Measurements from ENCODE around the gene PLIN5. TPM values are rescaled to one million over a fixed set of nuclear protein-coding genes. Genes with fewer than 3 reads are reported as not detected.
"Not testable (repeated sequence)": the region's sequence is repeated elsewhere in the genome, so short reads cannot be mapped to it uniquely, and the experiment has no call there.

PLIN5 gene
- total RNA-seq, 2 donors from 2014 or later = 72.9 to 132 TPM

DNA sequence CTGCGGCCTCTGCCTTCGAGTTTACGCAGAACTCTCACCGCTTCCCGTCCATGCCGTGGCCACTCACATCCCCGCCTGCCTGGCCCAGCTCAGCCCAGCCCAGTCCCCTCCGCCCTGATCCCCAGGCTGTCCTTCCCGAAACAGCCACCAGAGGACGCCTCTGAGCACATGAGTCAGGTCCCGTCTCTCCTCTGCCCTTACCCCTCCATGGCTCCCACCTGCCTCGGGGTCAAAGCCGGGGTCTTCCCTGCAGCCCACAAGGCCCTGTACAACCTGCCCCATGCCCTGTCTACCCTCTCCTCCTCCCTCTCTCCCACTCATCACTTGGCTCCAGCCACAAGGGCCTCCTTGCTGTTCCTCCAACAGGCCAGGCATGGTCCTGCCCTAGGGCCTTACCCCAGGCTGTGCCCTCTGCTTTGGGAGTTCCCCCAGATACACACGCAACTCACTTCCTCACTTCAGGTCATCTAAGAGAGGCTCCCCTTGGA lies 32.6 kb upstream of the PLIN5 start:
- Histone ChIP-seq H3K27me3 (no peaks in the 10 kb centered on the region), H3K27ac (no peak overlapping the region), H3K4me1 (no peaks in the 10 kb centered on the region), H3K36me3 (replicated peaks in 1 of 2; ENCODE audit: insufficient read depth in 1 of 2, low read depth in 2 of 2) (no peaks in the 10 kb centered on the region), H3K9me3 (no peaks in the 10 kb centered on the region), H3K4me3 (no peak overlapping the region)
- intact Hi-C loops (cut with DNase I) = no loop called here
- 35 to 49% methylated on average over 14 of the region's 14 CpGs for WGBS, 2 donors
- no peak for TF ChIP-seq POLR2A (IDR thresholded peaks at IDR 0.05)
- TF ChIP-seq, protein P1, sequence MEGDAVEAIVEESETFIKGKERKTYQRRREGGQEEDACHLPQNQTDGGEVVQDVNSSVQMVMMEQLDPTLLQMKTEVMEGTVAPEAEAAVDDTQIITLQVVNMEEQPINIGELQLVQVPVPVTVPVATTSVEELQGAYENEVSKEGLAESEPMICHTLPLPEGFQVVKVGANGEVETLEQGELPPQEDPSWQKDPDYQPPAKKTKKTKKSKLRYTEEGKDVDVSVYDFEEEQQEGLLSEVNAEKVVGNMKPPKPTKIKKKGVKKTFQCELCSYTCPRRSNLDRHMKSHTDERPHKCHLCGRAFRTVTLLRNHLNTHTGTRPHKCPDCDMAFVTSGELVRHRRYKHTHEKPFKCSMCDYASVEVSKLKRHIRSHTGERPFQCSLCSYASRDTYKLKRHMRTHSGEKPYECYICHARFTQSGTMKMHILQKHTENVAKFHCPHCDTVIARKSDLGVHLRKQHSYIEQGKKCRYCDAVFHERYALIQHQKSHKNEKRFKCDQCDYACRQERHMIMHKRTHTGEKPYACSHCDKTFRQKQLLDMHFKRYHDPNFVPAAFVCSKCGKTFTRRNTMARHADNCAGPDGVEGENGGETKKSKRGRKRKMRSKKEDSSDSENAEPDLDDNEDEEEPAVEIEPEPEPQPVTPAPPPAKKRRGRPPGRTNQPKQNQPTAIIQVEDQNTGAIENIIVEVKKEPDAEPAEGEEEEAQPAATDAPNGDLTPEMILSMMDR (IDR thresholded peaks at IDR 0.05) = peak in 6 of 7 experiments; percentile 37 to 67 (median 46)
- ATAC-seq (peak; percentile 43), DNase-seq (peak in 3 of 4 donors; percentile 43 to 60 (median 57))

DNA sequence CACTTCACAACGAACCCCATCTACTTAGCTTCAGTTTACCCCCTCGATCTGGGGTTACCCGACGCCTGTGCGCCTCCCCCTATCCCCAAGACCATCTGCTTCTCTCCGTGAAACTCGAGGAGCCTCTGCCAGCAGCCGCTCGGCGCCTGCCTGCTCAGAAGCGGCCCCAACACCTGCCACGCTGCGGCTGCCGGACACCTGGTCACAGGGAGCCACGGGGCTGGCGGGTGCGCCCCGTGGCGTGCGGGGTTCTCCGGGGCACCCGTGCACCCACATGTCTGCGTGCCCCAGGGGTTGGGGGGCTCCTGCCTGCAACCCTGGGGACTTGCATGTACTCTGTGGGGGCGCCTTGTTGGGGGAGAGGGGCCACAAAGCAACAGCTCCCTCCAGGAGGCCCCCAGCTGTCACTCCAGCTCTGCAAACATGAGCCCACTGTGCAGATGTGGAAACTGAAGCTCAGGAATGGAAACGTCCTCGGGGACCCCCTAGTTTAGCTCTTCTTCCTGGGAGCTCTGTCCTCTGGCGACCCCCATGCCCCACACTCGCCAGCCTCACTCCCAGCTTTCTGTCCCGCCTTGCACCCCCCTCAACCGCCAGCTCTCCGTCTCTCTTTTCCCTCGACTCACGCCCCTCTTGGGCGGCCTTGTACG lies 31.5 kb upstream of the PLIN5 start:
- TF ChIP-seq, protein P1 (IDR thresholded peaks at IDR 0.05) = no peak
- no peak for TF ChIP-seq POLR2A (IDR thresholded peaks at IDR 0.05)
- H3K4me1 ChIP-seq = no peaks in the 10 kb centered on the region
- no peak overlapping the region for H3K4me3 ChIP-seq
- no peak overlapping the region for H3K27ac ChIP-seq
- no peaks in the 10 kb centered on the region for H3K9me3 ChIP-seq
- intact Hi-C loops (cut with DNase I) = no loop called here
- DNase-seq (no peak), ATAC-seq (no peak)
- H3K27me3 ChIP-seq = no peaks in the 10 kb centered on the region
- 66 to 72% methylated on average over 25 to 34 of the region's 35 CpGs for WGBS, 2 donors
- no peaks in the 10 kb centered on the region for H3K36me3 ChIP-seq (replicated peaks in 1 of 2; ENCODE audit: insufficient read depth in 1 of 2, low read depth in 2 of 2)

DNA sequence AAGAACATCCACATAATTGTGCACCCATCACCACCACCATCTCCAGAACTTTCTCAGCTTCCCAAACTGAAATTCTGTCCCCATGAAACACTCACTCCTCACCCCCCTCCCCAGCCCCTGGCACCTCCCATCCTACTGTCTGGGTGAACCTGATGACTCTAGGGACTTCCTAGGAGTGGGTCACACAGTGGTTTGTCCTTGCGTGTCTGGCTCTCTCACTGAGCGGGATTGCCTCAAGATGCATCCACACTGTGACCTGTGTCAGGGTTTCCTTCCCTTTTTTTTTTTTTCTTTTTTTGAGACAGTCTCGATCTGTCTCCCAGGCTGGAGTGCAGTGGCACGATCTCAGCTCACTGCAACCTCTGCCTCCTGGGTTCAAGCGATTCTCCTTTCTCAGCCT lies 28.5 kb upstream of the PLIN5 start:
- H3K9me3 ChIP-seq; H3K36me3 ChIP-seq (replicated peaks in 1 of 2; ENCODE audit: insufficient read depth in 1 of 2, low read depth in 2 of 2); H3K27me3 ChIP-seq; H3K4me1 ChIP-seq; intact Hi-C loops (cut with DNase I); H3K4me3 ChIP-seq; H3K27ac ChIP-seq; ATAC-seq: not testable (repeated sequence)
- WGBS, 2 donors = 71 to 90% methylated on average over 3 to 5 of the region's 5 CpGs
- DNase-seq = peak in 1 of 4 donors; percentile 65

DNA sequence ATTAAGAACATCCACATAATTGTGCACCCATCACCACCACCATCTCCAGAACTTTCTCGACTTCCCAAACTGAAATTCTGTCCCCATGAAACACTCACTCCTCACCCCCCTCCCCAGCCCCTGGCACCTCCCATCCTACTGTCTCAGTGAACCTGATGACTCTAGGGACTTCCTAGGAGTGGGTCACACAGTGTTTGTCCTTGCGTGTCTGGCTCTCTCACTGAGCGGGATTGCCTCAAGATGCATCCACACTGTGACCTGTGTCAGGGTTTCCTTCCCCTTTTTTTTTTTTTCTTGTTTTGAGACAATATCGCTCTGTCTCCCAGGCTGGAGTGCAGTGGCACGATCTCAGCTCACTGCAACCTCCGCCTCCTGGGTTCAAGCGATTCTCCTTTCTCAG lies 27.1 kb upstream of the PLIN5 start:
- H3K4me1 ChIP-seq; intact Hi-C loops (cut with DNase I); H3K27me3 ChIP-seq; ATAC-seq; H3K36me3 ChIP-seq (replicated peaks in 1 of 2; ENCODE audit: insufficient read depth in 1 of 2, low read depth in 2 of 2); H3K27ac ChIP-seq; H3K4me3 ChIP-seq; H3K9me3 ChIP-seq: not testable (repeated sequence)
- DNase-seq = peak in 1 of 4 donors; percentile 61
- WGBS, 2 donors = 73 to 76% methylated on average over 7 of the region's 7 CpGs

DNA sequence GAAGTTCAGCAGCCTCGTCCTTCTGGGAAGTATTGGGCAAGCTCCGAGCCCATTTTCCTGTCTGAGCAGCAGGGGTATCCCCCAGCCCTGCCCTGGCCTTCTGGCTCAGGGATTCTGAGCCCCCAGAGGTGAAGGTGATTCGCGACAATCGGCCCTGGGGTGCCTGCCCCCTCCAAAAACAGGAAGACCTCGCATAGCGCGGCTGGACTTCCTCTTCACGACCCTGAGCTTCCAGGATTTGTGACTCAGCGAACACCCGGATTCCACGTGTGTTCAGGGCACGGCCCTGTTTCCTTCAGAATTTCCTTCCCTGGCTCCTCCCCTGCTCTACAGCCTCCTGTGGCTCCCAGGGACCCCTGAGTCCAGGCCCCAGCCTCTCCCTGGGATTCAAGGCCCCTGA lies 24.5 kb upstream of the PLIN5 start, which contains the start of gene SEMA6B:
Gene SEMA6B, minus strand, starts transcription at position 116 of the 400 bp plus-strand sequence. CDS start 1,227 bp downstream, outside the sequence.
- intact Hi-C loops (cut with DNase I) = no loop called here
- ATAC-seq = no peak
- H3K9me3 ChIP-seq = no peaks in the 10 kb centered on the region
- H3K4me1 ChIP-seq = peaks cover 5% of the 10 kb centered on the region
- no peak within 1 kb of the TSS for H3K4me3 ChIP-seq
- no peaks in the 10 kb centered on the region for H3K36me3 ChIP-seq (replicated peaks in 1 of 2; ENCODE audit: insufficient read depth in 1 of 2, low read depth in 2 of 2)
- TF ChIP-seq POLR2A (IDR thresholded peaks at IDR 0.05) = peak in 1 of 3 donors; percentile 41
- TF ChIP-seq, protein P1 (IDR thresholded peaks at IDR 0.05) = no peak
- peak within 1 kb of the TSS in 2 of 4 donors; percentile 18 to 48 for H3K27ac ChIP-seq
- peak in 2 of 4 donors; percentile 24 to 66 for DNase-seq
- no peaks in the 10 kb centered on the region for H3K27me3 ChIP-seq
- WGBS, 2 donors = 61 to 78% methylated on average over 8 to 13 of the region's 13 CpGs
